ENCODE data around the gene AGMO. TPM values are rescaled to one million over a fixed set of nuclear protein-coding genes. Genes with fewer than 3 reads are reported as not detected.
A peak's percentile ranks its signal among the peaks of the same experiment; 100 is the strongest.

The AGMO gene
- total and polyA plus RNA-seq, 10 of the 15 experiments (the other 5 are each of a cell fraction or from before 2014, with no cell fraction given), result 0.11 to 0.29 TPM; not detected in 8

- BruUV-seq (replicated peaks), result no TSS peak
- in situ Hi-C loops (cut with MboI), result no loop called here
Observed at GRCh38 chr7:15439853-15440252, 122.0 kb downstream of the AGMO start.

GRCh38 chr7:15433151-15433550 is 128.7 kb downstream of the AGMO start:
- FAIRE-seq (no peak), ATAC-seq (peak; percentile 19; the same call in 1 of the 3 replicates), DNase-seq (ENCODE audit: low read depth, low spot score) (no peak)
- intact Hi-C loops (cut with micrococcal nuclease; ENCODE audit: unreplicated experiment), result no loop called here
- H3K4me2 ChIP-seq (ENCODE audit: control insufficient read depth, insufficient read depth), result no peak overlapping the region
- no peaks in the 10 kb centered on the region for H3K79me2 ChIP-seq (ENCODE audit: control insufficient read depth, insufficient read depth, low read length)
- H2AFZ ChIP-seq (ENCODE audit: control insufficient read depth, low read depth, low read length), result no peak overlapping the region
- SMC1A ChIA-PET (ENCODE audit: uncharacterized antibody, unreplicated experiment), result interaction anchor here (1.0 to 2.4 kb wide), 3 partner anchors 11 to 112 kb away, joined by 3 to 7 read pairs (median 3); no protein-coding TSS in a partner anchor
- no peaks in the 10 kb centered on the region for H3K36me3 ChIP-seq (ENCODE audit: control insufficient read depth in 2 of 2, insufficient read depth in 2 of 2, low read length in 1 of 2)
- 26% methylated on average over 1 of the region's 1 CpG for WGBS (ENCODE audit: insufficient coverage, insufficient replicate concordance, low lambda C conversion rate, missing lambda C conversion rate)
- in situ Hi-C loops (cut with MboI), result no loop called here
- POLR2A ChIA-PET, result no interaction called here
- H4K20me1 ChIP-seq (ENCODE audit: control insufficient read depth, insufficient read depth), result no peaks in the 10 kb centered on the region
- RAD21 ChIA-PET (ENCODE audit: unreplicated experiment), result interaction anchor here (1.1 kb wide), 1 partner anchor 47 kb away, joined by 3 read pairs; no protein-coding TSS in a partner anchor
- no peaks in the 10 kb centered on the region for H3K27me3 ChIP-seq (replicated peaks in 1 of 2; ENCODE audit: control insufficient read depth in 2 of 2, insufficient read depth in 2 of 2, low read length in 1 of 2)
- no peaks in the 10 kb centered on the region for H3K4me1 ChIP-seq (ENCODE audit: control insufficient read depth, insufficient read depth, low read length)
- CTCF ChIA-PET, result interaction anchor here (0.8 to 1.1 kb wide), 3 partner anchors 13 to 31 kb away, joined by 3 read pairs; no protein-coding TSS in a partner anchor
- no peak overlapping the region for H3K4me3 ChIP-seq
- H3K27ac ChIP-seq (ENCODE audit: control insufficient read depth, insufficient read depth), result no peak overlapping the region
- H3K9ac ChIP-seq (ENCODE audit: control insufficient read depth, insufficient read depth, low read length), result no peak overlapping the region
- no TSS peak for BruUV-seq (replicated peaks)
- H3K9me3 ChIP-seq (replicated peaks; ENCODE audit: control insufficient read depth, insufficient read depth, low read length), result no peaks in the 10 kb centered on the region
- no peak for TF ChIP-seq SREBF1 (IDR thresholded peaks at IDR 0.05; ENCODE audit: low read length)
- TF ChIP-seq CBX3 (IDR thresholded peaks at IDR 0.05; ENCODE audit: borderline replicate concordance, low read depth), result no peak
- TF ChIP-seq BHLHE40 (IDR thresholded peaks at IDR 0.05; ENCODE audit: borderline replicate concordance in 1 of 2, low read depth in 2 of 2, low read length in 1 of 2), result no peak
- TF ChIP-seq SPI1 (IDR thresholded peaks at IDR 0.05; ENCODE audit: borderline replicate concordance, insufficient read depth, low read depth, low read length), result no peak
- no peak for TF ChIP-seq EP300 (IDR thresholded peaks at IDR 0.05; ENCODE audit: borderline replicate concordance in 1 of 2, control insufficient read depth in 1 of 2, low read depth in 2 of 2, low read length in 2 of 2)
- TF ChIP-seq EZH2 (IDR thresholded peaks at IDR 0.05; ENCODE audit: borderline replicate concordance, control insufficient read depth, low read depth, low read length), result no peak
- TF ChIP-seq E2F4 (IDR thresholded peaks at IDR 0.05; ENCODE audit: low read depth, low read length), result no peak
- no peak for TF ChIP-seq SIN3A (IDR thresholded peaks at IDR 0.05; ENCODE audit: low read depth, low read length)
- TF ChIP-seq PKNOX1 (IDR thresholded peaks at IDR 0.05), result no peak
- TF ChIP-seq ATF2 (IDR thresholded peaks at IDR 0.05; ENCODE audit: low read length), result no peak

More at GRCh38 chr7:15439853-15440252, 122.0 kb downstream of the AGMO start:
- H3K79me2 ChIP-seq (ENCODE audit: control insufficient read depth, insufficient read depth, low read length), result no peaks in the 10 kb centered on the region
- peak; percentile 77 for ATAC-seq
- ChIA-PET CTCF (interaction anchor here (3.4 kb wide), 1 partner anchor 11 kb away, joined by 12 read pairs; no protein-coding TSS in a partner anchor), RAD21 (ENCODE audit: unreplicated experiment) (interaction anchor here (0.7 to 2.8 kb wide), 7 partner anchors 11 to 282 kb away, joined by 3 to 15 read pairs (median 3); no protein-coding TSS in a partner anchor), POLR2A (interaction anchor here (0.9 to 1.7 kb wide), 4 partner anchors 8 to 122 kb away, joined by 3 to 4 read pairs (median 4); partner anchors contain the start of gene AGMO), SMC1A (ENCODE audit: uncharacterized antibody, unreplicated experiment) (interaction anchor here (0.7 to 3.4 kb wide), 8 partner anchors 8 to 281 kb away, joined by 3 to 27 read pairs (median 4); no protein-coding TSS in a partner anchor)
- DNase-seq (ENCODE audit: low read depth, low spot score), result no peak
- H3K4me1 ChIP-seq (ENCODE audit: control insufficient read depth, insufficient read depth, low read length), result no peaks in the 10 kb centered on the region
- FAIRE-seq, result no peak
- WGBS (ENCODE audit: insufficient coverage, insufficient replicate concordance, low lambda C conversion rate, missing lambda C conversion rate), result 3% methylated on average over 2 of the region's 2 CpGs
- H3K36me3 ChIP-seq (ENCODE audit: control insufficient read depth in 2 of 2, insufficient read depth in 2 of 2, low read length in 1 of 2), result no peaks in the 10 kb centered on the region
- no peaks in the 10 kb centered on the region for H3K27me3 ChIP-seq (replicated peaks in 1 of 2; ENCODE audit: control insufficient read depth in 2 of 2, insufficient read depth in 2 of 2, low read length in 1 of 2)
- TF ChIP-seq RAD51 (IDR thresholded peaks at IDR 0.05) (no peak), IKZF2 (IDR thresholded peaks at IDR 0.05) (peak in 1 of 2 experiments; percentile 22; a peak in 2 of 4 replicates)
- H3K4me2 ChIP-seq (ENCODE audit: control insufficient read depth, insufficient read depth), result 0 out of 2 replicates have a peak overlapping the region, but pooled peaks have one; percentile 3
- H3K4me3 ChIP-seq, result no peak overlapping the region
- no peak overlapping the region for H3K27ac ChIP-seq (ENCODE audit: control insufficient read depth, insufficient read depth)
- intact Hi-C loops (cut with micrococcal nuclease; ENCODE audit: unreplicated experiment), result no loop called here
- no peaks in the 10 kb centered on the region for H4K20me1 ChIP-seq (ENCODE audit: control insufficient read depth, insufficient read depth)
- H3K9me3 ChIP-seq (replicated peaks; ENCODE audit: control insufficient read depth, insufficient read depth, low read length), result no peaks in the 10 kb centered on the region
- no peak overlapping the region for H3K9ac ChIP-seq (ENCODE audit: control insufficient read depth, insufficient read depth, low read length)
- H2AFZ ChIP-seq (ENCODE audit: control insufficient read depth, low read depth, low read length), result no peak overlapping the region

Measured in GM12878 (cell line).